SK-N-SH (cell line): ENCODE data around the gene NPW.

Experiments used
- CTCF ChIP-seq: fragments of 200-600 bp; sonication (generic); IDR thresholded peaks from 2 replicates; pipeline ENCODE4 v1.6.1; 2017; ENCODE audit warnings: antibody characterized with exemption, mild to moderate bottlenecking, moderate library complexity
- FOSL2 ChIP-seq: IDR thresholded peaks from 2 replicates; pipeline ENCODE4 v1.4.0; 2012; ENCODE audit warnings: low read depth, mild to moderate bottlenecking, moderate library complexity, borderline replicate concordance
- SIN3A ChIP-seq: IDR thresholded peaks from 2 replicates; pipeline ENCODE4 v1.6.1; 2012; ENCODE audit warnings: low read depth, mild to moderate bottlenecking, low read length, moderate library complexity, borderline replicate concordance

- TF ChIP-seq FOSL2 (no peak), CTCF (no peak), SIN3A (no peak)
Measured at GRCh38 chr16:2007081-2007836, 12.3 kb upstream of the NPW start.
